Esophagus squamous epithelium (tissue), 4 donors: ENCODE results near the gene MYZAP.

Experiments
- POLR2A ChIP-seq, 4 donors: fragments of 450-650 bp; IDR thresholded peaks; one replicate each; pipeline ENCODE4 v1.6.1; 2017; ENCODE audit warnings: antibody characterized with exemption in 4 of 4, mild to moderate bottlenecking in 4 of 4, moderate library complexity in 3 of 4
- TF ChIP-seq, protein P1 (sequence below), 6 experiments: fragments of 450-650 bp in 4 of 6; fragments of 200-600 bp in 2 of 6; sonication (generic) in 2 of 6; IDR thresholded peaks; one replicate each; pipeline ENCODE4 v1.5.1; 2016 to 2019; ENCODE audit warnings: antibody characterized with exemption in 6 of 6, mild to moderate bottlenecking in 4 of 6, moderate library complexity in 4 of 6

DNA sequence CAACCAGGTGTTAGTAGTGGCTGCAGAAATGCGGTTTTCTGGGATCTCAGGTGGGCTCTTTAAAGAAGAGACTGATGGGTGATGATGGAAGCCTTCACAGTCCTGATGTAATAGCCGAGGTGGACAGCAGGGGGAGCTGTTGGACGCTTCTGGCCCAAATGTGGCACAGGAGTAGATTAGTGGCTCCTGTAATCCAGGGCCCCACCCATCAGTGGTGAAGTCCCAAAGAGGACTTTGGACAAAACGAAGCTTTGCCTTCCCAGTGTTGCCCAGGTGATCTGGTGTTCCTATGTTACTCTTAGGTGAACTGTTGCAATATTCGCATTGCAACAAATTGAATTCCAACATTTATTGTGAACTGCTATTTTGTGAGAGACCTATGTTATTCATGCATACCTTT, 31.8 kb upstream of the MYZAP start:
- TF ChIP-seq, protein P1, sequence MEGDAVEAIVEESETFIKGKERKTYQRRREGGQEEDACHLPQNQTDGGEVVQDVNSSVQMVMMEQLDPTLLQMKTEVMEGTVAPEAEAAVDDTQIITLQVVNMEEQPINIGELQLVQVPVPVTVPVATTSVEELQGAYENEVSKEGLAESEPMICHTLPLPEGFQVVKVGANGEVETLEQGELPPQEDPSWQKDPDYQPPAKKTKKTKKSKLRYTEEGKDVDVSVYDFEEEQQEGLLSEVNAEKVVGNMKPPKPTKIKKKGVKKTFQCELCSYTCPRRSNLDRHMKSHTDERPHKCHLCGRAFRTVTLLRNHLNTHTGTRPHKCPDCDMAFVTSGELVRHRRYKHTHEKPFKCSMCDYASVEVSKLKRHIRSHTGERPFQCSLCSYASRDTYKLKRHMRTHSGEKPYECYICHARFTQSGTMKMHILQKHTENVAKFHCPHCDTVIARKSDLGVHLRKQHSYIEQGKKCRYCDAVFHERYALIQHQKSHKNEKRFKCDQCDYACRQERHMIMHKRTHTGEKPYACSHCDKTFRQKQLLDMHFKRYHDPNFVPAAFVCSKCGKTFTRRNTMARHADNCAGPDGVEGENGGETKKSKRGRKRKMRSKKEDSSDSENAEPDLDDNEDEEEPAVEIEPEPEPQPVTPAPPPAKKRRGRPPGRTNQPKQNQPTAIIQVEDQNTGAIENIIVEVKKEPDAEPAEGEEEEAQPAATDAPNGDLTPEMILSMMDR (IDR thresholded peaks at IDR 0.05) = peak; percentile 71 to 93 (median 83)
- TF ChIP-seq POLR2A (IDR thresholded peaks at IDR 0.05) = no peak
